ENCODE data around the gene CAPN1.

GRCh38 chr11:65170058-65170534, 11.6 kb upstream of the CAPN1 start, which contains the start of gene SPDYC:
- TF ChIP-seq, protein P1, sequence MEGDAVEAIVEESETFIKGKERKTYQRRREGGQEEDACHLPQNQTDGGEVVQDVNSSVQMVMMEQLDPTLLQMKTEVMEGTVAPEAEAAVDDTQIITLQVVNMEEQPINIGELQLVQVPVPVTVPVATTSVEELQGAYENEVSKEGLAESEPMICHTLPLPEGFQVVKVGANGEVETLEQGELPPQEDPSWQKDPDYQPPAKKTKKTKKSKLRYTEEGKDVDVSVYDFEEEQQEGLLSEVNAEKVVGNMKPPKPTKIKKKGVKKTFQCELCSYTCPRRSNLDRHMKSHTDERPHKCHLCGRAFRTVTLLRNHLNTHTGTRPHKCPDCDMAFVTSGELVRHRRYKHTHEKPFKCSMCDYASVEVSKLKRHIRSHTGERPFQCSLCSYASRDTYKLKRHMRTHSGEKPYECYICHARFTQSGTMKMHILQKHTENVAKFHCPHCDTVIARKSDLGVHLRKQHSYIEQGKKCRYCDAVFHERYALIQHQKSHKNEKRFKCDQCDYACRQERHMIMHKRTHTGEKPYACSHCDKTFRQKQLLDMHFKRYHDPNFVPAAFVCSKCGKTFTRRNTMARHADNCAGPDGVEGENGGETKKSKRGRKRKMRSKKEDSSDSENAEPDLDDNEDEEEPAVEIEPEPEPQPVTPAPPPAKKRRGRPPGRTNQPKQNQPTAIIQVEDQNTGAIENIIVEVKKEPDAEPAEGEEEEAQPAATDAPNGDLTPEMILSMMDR (IDR thresholded peaks at IDR 0.05), result no peak
- no peak for TF ChIP-seq POLR2A (IDR thresholded peaks at IDR 0.05)

Measured in adrenal gland (tissue), 5 donors.